Astrocyte of the spinal cord (primary cell): Measurements from ENCODE around the gene LGR4.

ENCODE experiments used
- DNase-seq: peaks from one replicate; pipeline ENCODE4 v3.0.0; 2011; ENCODE audit warnings: low read depth, low spot score
- H3K4me3 ChIP-seq: 2 replicates; pipeline ENCODE4 v1.5.1; 2011; ENCODE audit warnings: low read depth, mild to moderate bottlenecking, low read length, moderate library complexity
- CTCF ChIP-seq: IDR thresholded peaks from 2 replicates; pipeline ENCODE4 v1.5.1; 2012; ENCODE audit warnings: low read depth, mild to moderate bottlenecking, low read length, inconsistent platforms
- in situ Hi-C: cut with HindIII; loops from 2 replicates; pipeline ENCODE4 v1.10.0; 2017; ENCODE audit warnings: low sequenced_read_pairs

The LGR4 gene

GRCh38 chr11:27384227-27384626, 88.4 kb downstream of the LGR4 start:
- TF ChIP-seq CTCF, result no peak
- no peak overlapping the region for H3K4me3 ChIP-seq
- DNase-seq, result no peak
- in situ Hi-C loops, result no loop called here

GRCh38 chr11:27383645-27384044, 88.9 kb downstream of the LGR4 start:
- in situ Hi-C loops, result no loop called here
- peak; percentile 5 for TF ChIP-seq CTCF
- no peak overlapping the region for H3K4me3 ChIP-seq
- no peak for DNase-seq

GRCh38 chr11:27381238-27381666, 91.3 kb downstream of the LGR4 start:
- H3K4me3 ChIP-seq, result no peak overlapping the region
- no peak for TF ChIP-seq CTCF
- in situ Hi-C loops, result no loop called here
- no peak for DNase-seq

- no peak for DNase-seq
- in situ Hi-C loops, result no loop called here
- no peak overlapping the region for H3K4me3 ChIP-seq
- no peak for TF ChIP-seq CTCF
Observed at GRCh38 chr11:27380771-27381170, 91.8 kb downstream of the LGR4 start.

GRCh38 chr11:27379449-27379848, 93.1 kb downstream of the LGR4 start:
- in situ Hi-C loops, result no loop called here
- TF ChIP-seq CTCF, result no peak
- no peak for DNase-seq
- no peak overlapping the region for H3K4me3 ChIP-seq

GRCh38 chr11:27375370-27375769, 97.2 kb downstream of the LGR4 start:
- DNase-seq, result no peak
- TF ChIP-seq CTCF, result no peak
- no peak overlapping the region for H3K4me3 ChIP-seq
- in situ Hi-C loops, result no loop called here
